HG03060 (cell line): ENCODE measurements around the gene SYNDIG1.

Source experiments
- ATAC-seq: cut with Tn5 transposase; IDR thresholded peaks from one replicate; pipeline ENCODE4 v1.9.1; 2021; ENCODE audit warnings: low read depth, moderate number of reproducible peaks; ENCODE audit not compliant: unreplicated experiment

The SYNDIG1 gene

DNA sequence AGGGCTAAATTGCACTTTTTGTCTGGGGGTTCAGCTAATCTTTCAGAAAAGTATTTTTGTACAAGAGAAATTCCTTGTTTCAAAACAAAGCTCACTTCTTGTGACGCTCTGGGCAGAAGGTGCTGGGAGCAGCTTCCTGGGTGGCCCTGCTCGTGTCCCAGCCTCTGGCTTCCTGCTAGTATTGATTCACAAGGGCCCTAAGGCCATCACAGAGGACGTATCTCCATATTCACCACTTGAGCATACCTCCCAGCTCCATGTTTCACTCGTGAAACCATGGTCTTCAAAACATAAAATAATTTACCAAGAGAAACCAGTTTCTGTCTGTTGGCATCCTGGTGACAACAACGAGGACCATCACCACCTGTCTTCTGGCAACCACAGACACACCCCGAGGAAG is 49.1 kb downstream of the SYNDIG1 start:
- no peak for ATAC-seq

GRCh38 chr20:24519476-24519875 is 50.0 kb downstream of the SYNDIG1 start:
- ATAC-seq, result no peak

- ATAC-seq, result no peak
These were observed 51.6 kb downstream of the SYNDIG1 start for GRCh38 chr20:24521032-24521431.

- ATAC-seq, result no peak
These were observed 53.3 kb downstream of the SYNDIG1 start for GRCh38 chr20:24522452-24523330.

DNA sequence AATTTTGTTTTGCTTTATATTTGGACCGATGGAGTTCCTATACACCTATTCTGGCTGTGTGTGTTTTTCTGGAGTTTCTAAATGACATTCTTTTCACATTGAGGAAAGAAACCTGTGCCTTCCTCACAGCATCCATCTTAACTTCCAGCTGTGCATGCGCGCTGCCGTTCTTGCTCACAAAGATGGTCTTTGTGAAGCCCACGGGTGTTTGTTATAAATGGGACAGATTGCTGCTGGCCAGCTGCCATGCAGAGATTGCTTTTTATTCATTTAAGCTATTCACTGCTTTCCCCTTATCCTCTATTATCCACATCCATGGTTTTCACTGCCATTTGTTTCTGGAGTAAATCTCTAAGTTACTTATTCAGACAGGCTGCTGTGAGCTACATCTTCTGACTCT is 54.2 kb downstream of the SYNDIG1 start:
- ATAC-seq, result no peak

- no peak for ATAC-seq
These were observed 59.3 kb downstream of the SYNDIG1 start for GRCh38 chr20:24528583-24529368.

GRCh38 chr20:24529369-24529719 is 59.9 kb downstream of the SYNDIG1 start:
- ATAC-seq, result no peak

GRCh38 chr20:24530131-24530680 is 60.8 kb downstream of the SYNDIG1 start:
- no peak for ATAC-seq

DNA sequence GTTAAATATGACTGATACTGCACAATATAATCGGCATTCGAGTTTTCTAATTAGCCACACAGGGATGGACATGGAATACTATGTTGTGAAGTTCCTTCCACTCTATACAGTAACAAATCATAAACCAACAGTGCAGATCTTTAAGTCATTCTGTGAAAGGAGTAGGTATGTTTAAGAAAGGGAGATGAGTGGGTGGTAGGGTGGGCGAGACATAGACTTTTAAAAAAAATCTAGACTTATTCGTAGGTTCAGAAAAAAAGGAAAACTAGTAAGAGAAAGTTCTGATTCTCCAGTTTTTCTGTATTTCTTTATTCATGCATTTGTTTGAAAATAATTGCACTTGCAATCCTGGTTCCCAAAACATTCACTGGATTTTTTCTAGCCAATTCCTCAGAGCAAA is 61.8 kb downstream of the SYNDIG1 start:
- ATAC-seq, result no peak

DNA sequence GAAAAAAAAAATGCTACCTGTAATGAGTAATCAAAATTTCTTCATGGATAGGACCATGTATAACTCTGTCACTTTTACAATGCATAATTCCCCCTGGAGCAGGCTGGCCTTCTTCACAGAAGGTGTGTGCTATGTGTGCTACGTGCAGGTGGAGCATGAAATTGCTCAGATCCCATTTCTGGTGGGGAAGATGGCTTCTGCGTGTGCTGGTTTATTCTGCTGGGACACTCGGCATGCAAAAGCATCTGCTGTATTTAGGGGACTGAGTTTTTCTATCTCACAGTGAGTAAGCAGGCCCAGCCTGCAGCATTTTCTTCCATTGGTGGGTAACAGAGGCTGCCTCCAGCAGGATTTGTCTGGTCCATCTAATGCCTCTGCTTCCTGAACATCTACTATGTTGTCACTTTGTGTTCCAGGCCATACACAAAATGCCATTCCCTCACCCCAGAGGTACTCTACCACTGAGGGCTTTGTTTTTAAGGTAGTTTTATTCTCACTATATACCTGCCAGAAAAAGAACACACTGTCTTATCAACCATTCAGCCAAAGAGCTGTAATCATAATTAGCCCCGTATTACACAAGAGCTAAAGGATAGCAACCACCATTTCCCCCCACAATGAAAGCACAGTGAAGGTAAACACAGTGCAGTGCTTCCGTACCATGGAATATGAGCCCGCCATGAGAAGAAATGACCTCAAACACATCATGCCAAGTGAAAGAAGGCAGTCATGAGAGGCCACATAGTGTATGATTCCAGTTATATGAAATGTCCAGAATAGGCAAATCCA is 62.4 kb downstream of the SYNDIG1 start:
- no peak for ATAC-seq

- ATAC-seq, result no peak
These were observed 64.0 kb downstream of the SYNDIG1 start for GRCh38 chr20:24533449-24533848.

DNA sequence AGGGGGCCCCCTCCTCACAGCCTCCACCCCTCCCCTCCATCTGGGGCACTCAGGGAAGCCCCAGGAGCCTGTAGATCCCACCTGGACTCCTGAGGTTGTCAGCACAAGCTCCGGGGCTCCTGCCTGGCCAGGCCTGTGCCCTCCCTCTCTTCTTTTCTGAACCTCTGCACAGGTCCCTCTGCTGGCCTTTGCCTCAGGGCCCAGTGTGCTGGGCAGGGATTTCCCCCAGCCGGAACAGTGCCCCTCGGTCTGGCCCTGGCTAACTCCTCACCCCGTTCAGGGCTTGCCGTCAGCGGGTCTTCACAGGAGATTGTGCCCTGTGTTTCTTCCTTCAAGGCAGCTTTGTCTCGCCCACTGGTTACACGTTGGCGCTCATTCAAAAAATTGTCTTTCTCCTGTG is 64.9 kb downstream of the SYNDIG1 start:
- no peak for ATAC-seq

- ATAC-seq, result no peak
These were observed 66.7 kb downstream of the SYNDIG1 start for GRCh38 chr20:24535941-24536730.

DNA sequence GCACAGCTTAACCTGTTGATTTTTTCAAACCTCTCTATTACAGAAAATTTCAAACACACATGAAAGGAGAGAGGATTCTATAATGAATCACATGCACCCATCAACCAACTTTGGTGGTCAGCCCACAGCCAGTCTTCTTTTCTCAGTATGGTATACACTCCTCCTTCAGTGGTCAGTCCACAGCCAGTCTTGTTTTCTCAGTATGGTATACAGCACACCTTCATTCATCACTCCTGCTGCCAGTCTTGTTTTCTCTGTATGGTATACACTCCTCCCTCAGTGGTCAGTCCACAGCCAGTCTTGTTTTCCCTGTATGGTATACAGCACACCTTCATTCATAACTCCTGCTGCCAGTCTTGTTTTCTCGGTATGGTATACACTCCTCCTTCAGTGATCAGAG is 67.8 kb downstream of the SYNDIG1 start:
- ATAC-seq, result no peak

- ATAC-seq, result no peak
These were observed 73.3 kb downstream of the SYNDIG1 start for GRCh38 chr20:24542721-24543120.

DNA sequence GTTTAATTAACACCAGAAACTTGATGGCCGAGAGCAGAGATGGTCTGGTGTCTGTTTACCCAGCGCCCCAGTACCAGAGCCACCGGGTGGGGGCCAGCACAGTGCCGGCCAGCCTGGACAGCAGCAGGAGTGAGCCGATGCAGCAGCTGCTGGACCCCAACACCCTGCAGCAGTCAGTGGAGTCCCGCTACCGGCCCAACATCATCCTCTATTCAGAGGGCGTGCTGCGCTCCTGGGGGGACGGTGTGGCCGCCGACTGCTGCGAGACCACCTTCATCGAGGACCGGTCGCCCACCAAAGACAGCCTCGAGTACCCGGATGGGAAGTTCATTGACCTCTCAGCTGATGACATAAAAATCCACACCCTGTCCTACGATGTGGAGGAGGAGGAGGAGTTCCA is 73.7 kb downstream of the SYNDIG1 start:
- no peak for ATAC-seq

DNA sequence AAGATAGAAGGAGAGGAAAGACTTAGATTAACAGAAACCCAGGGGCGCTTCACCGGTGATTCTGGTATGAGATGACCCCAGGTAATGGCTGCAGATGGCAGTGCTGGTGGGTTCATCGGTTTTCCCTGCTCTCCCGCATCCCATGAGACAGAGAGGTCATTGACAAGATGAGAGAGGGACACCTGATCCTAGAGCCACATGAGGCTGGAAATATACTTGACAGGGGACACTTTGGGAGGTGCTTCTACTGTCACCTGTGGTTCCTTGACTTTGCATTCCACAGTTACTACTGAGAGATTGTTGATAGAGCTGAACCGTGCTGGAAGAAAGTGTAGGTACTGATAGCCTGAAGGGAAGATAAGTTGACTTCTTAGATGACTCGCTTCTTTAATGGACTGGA is 74.3 kb downstream of the SYNDIG1 start:
- no peak for ATAC-seq

DNA sequence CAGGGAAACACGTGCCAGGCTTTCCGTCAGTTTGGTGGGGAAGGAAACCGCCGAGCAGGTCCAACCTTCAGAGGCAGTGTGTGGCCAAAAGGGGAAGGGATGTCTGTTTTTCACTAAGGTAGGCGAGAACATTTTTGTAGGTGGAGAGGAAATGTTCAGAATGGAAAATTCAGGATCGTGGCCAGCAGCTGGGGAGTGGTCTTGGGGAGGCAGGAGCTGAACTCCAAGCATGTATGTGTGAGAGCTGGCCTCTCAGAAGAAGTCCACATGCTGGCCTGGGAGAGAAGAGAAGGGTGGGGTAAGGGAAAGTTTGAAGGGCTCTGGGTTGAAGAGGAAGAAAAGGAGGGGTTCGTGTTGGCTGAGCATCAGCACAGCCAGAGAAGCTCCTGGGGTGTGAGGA is 74.9 kb downstream of the SYNDIG1 start:
- ATAC-seq, result no peak

DNA sequence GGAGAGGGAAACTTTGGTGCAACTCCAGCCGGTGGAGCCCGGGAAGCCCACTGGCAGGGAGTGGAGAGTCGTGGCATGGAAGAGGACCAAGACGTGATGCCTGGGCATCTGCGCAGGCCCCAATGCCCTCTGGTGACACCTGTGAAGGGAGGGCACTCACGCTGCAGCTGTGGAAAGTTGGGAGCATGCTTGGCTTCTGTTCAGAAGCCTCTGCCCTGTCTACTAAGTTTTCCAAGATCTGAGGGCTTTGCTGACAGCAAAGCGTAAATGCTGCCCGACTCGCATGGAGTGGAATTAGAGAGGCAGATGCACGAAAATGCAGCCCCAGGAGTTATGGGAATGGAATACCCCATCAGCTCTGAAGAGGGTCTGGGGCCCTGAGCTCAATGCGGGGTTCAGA is 75.7 kb downstream of the SYNDIG1 start:
- no peak for ATAC-seq
